Measurements from ENCODE around the gene PPIA.

GRCh38 chr7:44776211-44776610 lies 20.3 kb upstream of the PPIA start:
- TF ChIP-seq, protein P1, sequence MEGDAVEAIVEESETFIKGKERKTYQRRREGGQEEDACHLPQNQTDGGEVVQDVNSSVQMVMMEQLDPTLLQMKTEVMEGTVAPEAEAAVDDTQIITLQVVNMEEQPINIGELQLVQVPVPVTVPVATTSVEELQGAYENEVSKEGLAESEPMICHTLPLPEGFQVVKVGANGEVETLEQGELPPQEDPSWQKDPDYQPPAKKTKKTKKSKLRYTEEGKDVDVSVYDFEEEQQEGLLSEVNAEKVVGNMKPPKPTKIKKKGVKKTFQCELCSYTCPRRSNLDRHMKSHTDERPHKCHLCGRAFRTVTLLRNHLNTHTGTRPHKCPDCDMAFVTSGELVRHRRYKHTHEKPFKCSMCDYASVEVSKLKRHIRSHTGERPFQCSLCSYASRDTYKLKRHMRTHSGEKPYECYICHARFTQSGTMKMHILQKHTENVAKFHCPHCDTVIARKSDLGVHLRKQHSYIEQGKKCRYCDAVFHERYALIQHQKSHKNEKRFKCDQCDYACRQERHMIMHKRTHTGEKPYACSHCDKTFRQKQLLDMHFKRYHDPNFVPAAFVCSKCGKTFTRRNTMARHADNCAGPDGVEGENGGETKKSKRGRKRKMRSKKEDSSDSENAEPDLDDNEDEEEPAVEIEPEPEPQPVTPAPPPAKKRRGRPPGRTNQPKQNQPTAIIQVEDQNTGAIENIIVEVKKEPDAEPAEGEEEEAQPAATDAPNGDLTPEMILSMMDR (conservative IDR thresholded peaks at IDR 0.05; ENCODE audit: low read length): no peak
- no peak for TF ChIP-seq EZH2phosphoT487 (IDR thresholded peaks at IDR 0.05; ENCODE audit: borderline replicate concordance, low read depth, low read length)
